Eye (tissue), 1 donor: ENCODE results near the gene ABCA13.
A peak's percentile ranks its signal among the peaks of the same experiment; 100 is the strongest.

ENCODE experiments used
- DNase-seq: peaks from one replicate; pipeline ENCODE4 v3.0.0-alpha.2; 2015

Gene ABCA13

DNA sequence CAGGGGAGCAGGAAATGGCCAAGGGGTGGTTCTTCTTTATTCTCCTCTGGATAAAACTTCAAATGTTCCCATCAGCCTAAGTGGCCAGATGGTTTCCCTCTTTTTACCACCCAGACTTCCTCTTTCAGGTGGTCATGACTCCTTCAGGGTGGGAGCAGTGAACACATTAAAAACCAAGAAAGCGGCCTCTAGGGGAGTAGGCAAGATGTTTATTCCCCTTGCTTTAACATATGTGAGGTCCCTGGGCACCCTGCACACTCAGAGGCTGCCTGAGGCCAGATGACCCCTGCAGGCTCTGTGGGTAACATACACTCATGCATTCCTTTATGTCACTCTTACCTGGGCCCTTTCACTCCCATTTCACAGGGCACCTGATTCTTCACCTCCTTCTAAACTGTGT, 357.4 kb downstream of the ABCA13 start:
- no peak for DNase-seq

DNA sequence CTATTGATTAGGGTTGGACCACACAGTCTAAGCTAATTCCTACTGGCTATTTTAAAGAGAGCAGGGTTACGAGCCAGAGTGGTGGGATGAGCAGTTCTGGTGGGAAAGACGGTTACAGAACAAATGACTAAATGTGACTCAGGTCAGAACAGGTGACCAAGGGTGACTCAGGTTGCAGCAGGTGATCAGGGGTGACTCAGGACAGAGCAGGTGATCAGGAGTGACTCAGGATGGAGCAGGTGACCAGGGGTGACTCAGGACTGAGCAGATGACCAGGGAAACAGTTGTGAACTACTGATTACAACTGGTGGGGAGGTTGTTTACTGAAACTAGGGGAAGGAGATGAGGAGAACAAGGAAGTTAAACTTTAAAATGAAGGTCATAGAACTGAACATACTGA, 366.3 kb downstream of the ABCA13 start:
- DNase-seq = no peak

DNA sequence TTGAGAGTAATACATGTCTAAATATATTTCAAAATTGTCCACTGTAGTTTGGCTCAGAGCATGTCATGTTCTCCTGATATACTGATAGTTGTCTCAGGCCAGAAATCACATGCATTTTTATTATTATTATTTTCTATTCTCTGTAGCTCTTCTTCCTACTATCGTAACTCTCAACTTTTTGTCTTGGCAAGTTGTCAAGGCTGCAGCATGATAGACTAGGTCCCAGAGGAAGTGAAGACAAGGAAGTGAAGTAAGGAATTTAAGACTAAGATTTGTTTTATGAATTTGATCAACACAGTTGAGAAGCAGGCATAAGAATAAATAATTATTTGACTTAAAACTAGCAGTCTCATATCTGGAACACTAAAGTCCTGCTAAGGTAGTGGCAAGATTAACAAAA, 369.5 kb downstream of the ABCA13 start:
- DNase-seq = no peak

DNA sequence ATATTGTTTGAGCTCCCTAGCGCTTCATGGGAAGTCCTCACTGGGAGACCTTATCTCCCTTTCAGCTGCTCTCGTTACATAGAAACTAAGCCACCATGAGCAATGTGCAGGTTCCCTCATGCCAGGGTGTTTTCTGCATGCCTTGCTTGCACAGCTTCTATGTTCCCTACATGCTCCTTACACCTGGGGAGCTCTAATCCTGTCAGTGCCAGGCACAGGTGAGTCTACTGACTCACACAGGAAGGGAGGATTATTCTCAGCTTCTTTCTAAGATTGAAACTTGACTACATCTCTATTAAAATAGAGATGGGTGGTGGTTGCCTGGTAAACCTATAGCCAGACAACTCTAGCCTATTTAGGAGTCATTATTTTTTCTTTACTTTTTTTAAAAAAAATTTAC, 377.4 kb downstream of the ABCA13 start:
- no peak for DNase-seq

DNA sequence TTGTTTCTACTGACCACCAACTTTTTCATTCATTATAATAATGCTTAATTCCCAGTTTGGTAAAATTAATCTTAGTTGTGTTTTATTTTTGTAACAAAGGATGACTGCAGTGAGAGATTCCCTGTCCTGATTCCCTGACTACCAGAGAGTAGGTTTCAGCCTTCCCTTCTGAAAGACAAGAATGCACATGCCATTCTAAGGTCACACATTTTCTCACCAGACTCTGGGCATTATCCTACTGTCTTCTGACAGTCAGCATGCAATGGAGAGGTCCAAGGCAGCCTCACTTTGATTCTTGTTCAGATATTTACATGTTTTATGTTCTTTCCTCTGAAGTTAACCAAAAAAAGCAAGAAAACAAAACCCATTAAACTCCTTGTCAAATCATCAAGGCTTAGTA, 380.4 kb downstream of the ABCA13 start:
- DNase-seq = no peak

DNA sequence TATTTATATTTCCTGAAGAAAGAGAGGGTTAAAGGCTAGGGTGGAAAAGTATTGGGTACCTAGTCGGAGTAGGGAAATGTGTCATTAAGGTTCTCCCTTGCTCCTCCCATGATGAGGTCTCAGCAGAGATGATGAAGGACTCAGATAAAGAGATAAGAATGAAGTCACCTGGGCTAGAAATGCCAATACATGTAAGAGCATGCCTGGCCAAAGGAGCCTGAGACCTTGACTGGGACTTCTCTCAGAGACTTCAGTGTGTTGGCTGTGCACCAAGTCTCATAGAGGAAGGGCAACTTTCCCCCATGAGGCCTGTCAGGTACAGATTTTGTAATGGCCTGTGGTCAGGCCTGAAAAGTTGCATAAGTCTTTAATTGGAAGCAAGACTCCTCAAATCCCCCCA, 392.1 kb downstream of the ABCA13 start:
- no peak for DNase-seq

DNA sequence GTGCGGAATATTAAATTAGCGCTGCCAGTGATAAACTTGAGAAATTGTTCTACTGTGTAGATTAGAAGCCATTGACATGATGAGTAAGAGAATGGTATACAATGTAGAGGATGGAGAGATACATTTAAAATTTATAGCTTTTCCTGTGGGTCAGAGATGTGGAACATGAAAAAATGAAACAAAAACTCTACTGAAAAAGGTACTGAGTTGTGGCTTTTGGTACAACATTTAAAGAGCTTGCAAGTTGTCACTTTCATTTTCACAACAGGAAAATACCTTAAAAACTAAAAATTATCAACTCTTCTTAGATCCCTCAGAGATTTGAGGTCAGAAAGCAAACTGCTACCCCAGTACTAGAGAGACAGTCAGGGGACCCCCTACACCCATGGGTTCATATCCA, 404.3 kb downstream of the ABCA13 start:
- no peak for DNase-seq

DNA sequence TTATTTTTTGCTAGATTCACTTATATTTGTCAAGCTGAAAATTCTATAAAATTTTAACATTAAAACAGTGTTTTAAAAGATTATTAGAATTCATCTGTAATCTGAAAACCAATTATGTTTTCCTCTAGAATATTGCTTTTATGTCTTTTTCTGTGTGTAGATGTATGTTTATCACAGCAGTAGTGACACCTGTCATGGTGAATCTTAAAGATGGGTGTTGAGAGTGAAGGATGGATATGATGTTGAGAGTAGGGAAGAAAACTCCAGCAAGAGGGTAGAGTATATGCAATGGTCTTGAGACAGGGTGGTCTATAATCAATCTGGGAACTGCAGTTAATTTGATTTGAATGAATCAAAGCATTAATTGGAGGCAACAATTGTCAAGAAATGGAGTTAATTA, 416.2 kb downstream of the ABCA13 start:
- DNase-seq = no peak

DNA sequence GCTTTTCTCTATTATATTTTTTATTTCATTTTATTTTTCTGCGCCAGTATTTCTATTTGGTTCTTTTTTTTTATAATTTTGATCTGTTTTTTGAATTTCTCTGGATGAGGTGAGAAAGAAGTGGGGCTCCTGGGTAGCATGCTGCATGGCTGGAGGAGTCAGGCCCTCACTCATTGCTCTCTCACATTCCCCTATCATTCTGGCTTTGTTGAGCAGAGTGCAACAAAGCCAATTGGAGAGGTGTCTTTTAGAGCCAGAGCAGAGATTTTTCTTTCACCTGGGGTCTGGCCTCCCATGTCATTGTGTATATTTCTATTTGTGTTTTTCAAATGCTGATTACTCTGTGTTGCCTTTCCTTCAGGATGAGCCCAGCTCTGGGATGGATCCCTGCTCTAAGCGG, 423.1 kb downstream of the ABCA13 start:
- no peak for DNase-seq

DNA sequence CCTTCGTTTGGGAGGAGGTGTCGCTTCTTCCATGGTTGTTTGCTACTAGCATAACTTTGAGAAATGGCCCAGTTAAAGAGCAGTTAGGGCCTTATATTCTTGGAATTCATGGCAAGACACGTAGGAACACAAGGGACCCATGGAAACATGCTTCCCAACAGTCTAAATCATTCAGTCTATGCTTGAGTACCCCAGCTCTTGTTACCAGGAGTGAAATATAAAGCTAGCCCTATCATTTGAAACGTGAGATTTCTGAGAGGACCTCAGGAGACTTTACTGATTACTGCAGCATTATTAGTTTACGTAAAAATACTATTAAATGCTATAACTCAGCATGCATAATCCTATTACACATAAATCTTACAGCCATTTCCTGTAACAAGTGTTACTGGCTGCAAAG, 424.5 kb downstream of the ABCA13 start:
- DNase-seq = peak; percentile 4

DNA sequence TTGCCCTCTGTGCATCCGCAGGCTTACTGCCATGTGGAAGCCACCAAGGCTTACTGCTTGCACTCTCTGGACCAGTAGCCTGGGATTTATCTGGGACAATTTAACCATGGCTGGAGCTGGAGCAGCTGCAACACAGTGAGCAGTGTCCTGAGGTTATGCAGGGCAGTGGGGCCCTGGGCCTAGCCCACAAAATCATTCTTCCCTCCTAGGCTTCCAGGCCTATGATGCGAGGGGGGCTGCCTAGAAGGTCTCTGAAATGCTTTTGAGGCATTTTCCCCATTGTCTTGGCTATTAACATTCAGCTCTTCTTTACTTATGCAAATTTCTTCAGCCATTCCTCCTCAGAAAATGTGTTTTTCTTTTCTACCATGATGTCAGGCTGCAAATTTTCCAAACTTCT, 439.4 kb downstream of the ABCA13 start:
- no peak for DNase-seq

DNA sequence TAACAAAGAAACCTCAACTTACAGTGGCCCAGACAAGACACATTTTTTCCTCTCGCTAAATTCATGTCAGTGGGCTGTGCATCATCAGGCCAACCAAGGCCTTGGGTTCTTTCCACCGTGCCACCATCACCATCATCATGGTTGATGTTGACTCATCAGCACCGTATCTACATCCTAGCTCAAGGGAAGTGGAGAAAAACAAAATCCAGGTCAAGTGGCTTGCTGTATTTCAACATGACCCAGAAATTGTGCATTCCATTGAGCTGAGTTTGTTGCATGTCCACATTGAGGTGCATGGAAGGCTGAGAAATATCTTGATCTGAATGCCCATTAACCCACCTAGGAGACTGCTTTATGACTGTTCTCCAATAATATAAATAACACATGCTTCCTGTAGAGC, 440.7 kb downstream of the ABCA13 start:
- no peak for DNase-seq

DNA sequence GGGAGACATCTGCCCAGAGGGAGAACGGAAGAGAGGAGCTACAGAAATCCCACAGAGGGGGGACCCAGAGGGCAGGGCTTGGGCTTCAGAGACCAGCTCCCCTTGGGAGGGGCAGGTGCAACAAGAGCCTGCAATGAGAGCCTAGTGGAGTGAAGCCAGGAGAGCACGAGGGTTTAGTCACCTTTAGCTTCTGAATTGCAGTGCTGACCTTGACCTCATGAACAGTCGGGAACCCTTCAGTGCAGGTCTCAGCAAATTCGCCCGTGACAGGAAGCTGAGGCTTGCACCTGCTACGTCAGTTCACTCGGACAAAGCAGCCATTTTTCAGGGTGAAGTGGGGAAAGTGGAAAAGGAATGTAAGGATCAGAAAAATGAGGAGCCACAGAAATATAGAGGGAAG, 446.2 kb downstream of the ABCA13 start:
- DNase-seq = no peak

DNA sequence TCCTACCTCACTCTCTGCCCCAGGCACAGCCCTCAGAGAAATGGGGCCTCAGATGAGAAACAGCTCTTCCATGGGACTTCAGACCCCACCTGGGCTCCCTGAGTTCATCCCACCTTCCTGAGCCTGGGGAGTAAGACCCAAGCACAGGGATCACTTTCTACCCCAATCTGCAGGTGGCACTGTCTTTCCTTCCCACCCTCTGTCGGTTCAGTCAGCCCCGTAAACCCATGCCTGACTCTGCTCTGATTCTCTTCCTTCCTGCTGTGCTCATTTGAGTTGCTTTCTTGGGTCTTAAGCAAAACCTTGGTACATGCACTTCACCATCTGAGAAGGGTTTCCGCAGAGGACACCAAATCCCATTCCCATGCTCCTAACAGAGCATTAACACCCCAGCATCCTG, 446.7 kb downstream of the ABCA13 start:
- DNase-seq = no peak

DNA sequence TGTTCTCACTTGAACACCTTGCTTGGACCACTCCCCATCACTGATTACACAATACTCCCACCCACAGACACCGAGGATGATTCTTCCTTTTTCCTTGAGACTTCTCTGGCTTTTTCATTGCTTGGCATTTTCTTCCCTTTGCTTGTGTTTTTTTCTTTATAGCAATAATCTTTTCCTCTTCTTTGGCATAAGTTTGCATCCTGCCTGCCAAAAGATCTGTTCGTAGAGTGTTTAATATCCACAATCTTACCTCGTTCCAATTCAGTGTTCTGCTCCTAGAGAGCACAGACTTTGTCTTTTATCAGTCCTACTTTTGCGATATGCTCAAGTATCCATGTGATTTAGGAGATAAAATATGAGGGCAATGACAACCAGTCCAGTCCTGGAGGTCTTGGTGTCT, 449.8 kb downstream of the ABCA13 start:
- peak; percentile 12 for DNase-seq

DNA sequence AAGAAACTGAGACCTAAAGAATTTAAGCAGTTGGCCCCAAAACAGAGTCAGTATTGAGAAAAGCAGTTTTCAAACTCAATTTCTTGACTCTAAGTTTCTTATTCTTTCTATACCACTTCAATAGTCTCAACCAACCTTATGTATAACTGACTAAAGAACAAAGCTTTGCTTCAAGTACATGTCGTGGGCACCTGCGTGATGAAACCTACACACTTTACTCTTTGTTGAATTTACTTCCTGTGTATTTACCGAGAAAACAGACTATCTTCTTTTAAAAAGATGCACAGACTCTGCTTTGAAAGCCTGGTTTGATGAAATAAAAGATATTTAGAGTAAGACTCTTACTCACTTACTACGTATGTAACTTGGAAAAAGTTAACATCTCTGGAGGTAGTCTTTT, 455.9 kb downstream of the ABCA13 start:
- no peak for DNase-seq

DNA sequence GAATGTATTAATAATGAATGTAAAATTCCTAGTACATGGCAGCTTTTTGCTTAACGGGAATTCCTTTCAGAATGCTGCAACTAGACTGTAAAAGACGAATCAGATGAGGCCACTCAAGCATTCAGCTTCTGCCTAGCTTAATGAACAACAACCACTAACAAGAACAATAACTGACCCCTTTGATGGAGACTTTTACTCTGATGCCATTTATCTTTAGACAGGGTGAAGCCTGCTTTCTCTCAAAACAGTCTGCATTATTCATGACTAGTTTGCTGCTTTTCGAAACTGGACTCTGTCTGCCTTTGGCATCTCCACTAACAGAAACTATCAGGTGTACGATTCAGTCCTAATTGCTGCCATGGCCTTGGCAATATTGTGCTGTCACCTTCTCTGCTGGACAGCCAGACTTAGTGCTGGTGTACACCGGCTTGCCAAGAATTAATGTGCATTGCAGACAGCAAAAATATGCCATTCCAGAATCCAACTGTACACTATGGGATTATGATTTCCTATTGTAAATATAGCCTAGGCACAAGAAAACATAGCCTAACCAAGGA, 457.6 kb downstream of the ABCA13 start:
- peak; percentile 66 for DNase-seq

DNA sequence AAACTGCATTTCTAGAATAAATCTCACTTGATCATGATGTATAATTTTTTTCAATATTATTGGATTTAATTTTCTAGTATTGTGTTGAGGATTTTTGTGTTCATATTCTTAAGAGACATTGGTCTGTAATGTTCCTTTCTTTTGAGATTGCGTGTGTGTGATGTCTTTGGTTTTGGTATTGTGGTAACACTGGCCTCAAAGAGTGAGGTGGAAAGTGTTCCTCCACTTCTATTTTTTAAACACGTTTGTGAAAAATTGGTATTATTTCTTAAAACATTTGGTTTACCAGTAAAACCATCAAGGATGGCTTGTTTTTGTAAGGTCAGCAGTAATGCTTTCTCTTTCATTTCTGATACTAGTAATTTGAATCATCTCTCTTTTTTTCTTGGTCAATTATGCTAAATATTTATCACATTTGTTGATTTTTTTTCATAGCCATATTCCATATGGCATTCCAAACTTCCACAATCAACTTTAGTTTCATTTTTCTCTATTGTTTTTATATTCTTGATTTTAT, 462.9 kb downstream of the ABCA13 start:
- no peak for DNase-seq

DNA sequence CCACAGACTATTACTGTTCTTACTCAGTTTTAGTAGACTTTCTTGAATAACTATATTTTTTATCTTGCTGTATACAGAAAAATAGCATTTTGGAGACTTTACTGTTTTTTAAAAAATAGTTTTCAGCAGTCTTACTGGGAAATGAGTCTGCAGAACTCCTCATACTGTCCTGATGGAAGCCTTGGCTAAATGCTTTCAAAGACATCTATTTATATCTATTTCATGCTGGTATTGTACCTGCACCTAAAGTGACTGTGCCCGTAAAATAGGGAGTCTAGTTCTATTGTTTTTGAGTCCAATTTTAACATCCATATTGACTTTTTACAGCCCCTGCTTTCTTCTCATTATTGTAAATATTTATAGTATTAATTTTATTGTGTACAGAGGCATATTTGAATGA, 464.5 kb downstream of the ABCA13 start:
- no peak for DNase-seq

DNA sequence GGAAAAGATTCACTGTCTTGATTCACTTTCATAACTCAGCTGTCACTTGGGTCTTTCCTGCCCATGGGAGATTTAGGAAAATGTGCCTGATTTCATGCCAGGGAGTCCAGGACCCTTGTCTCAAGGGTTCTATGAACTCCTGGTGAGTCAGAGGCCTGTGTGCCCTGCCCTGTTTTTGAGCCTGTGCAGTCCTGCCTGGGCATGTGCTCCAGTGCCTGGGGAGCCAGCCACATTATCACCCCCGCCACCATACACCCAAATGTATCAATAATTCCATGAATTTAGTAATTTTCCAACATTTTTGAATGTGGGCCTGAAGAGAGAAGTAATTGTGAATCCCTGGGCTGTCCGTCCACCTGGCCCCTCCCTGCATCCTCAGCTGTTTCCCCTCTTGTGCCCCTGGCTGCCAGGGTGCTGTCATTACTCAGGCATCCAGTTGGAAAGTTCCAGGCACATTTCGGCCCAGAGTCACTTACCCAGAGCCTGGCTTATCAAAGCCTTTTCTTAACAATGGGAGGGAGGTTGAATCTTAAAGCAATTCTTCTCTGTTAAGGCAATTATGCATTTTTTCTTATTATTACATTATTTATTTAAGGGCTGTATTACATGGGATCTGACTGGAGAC, 465.2 kb downstream of the ABCA13 start:
- peak; percentile 16 for DNase-seq

DNA sequence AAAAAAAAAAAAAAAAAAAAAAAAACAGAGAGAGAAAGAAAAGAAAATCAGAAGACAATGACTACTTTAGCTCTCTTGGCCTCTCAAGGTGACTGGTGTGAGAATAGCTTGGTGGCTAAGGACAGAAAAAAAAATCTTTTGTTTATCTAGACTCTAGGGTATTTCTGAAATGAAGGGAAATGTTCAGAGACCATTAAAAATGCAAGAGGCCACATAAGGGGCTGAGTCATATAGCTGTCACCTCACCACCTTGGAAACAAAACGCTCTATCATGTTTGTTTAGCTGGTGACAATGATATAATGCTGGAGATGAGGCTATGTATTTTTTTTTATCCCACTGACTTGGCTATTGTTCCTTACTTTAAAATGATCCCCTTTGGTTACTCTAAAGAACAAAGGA, 466.1 kb downstream of the ABCA13 start:
- DNase-seq = peak; percentile 46

DNA sequence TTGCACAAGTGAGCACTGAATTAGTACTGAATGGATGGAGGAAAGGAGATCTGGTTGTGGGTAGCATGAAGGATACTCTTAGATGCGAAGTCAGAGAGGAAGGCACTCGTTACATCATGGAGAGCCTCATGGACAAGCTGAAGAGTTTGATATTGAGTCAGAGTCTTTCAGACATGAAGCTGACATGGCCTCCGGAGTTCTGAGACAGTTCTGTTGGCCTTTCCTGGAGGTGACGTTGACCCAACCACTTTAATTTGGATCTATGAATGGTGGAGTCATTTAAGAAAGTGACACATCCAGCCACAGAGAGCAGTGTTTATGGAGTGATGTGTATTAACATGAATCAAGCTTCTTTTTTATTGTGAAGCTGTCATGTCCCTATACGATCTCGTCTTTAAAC, 466.8 kb downstream of the ABCA13 start:
- no peak for DNase-seq

DNA sequence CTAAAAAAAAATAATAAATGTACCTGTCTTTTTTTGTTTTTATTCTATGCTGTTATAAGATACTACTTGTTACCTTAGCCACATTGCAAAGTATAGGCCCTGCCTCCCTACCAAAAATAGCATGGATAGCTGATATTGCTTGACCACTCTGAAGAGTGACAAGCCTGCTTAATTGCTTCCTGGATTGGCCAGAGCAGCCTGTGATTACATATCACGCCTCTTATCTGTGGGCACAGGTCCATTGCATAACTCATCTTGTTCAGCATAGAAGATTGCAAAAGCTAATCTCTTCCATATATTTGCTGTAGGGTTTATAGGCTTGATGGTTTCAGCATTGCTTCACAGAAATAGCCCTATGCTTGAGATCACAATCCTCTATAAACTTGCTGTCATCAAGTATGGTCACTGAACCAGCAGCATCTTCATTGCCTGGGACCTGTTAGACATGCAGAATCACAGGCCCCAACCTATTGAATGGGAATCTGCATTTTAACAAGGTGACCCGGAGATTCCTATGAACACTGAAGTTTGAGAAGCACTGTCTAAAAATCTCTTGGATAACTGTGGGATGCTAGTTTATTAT, 472.3 kb downstream of the ABCA13 start:
- no peak for DNase-seq

DNA sequence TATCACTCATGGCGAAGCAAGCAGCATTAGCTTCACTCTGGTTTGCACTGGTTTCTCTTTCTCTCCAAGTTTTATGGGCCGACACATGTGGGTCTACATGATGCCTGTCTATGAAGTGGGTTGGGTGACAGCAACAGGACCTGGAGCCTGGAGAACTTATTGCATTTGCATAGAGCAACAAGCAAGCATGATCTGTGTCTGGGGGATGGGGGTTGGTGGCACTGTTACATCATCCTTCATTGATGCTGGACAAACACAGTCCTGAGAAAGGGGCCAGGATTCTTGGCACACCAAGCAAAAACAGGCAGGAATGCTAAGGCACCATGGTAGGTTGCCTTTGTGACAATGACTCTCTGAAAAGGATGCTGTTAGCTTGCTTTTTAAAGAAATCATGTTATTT, 486.9 kb downstream of the ABCA13 start:
- DNase-seq = no peak

DNA sequence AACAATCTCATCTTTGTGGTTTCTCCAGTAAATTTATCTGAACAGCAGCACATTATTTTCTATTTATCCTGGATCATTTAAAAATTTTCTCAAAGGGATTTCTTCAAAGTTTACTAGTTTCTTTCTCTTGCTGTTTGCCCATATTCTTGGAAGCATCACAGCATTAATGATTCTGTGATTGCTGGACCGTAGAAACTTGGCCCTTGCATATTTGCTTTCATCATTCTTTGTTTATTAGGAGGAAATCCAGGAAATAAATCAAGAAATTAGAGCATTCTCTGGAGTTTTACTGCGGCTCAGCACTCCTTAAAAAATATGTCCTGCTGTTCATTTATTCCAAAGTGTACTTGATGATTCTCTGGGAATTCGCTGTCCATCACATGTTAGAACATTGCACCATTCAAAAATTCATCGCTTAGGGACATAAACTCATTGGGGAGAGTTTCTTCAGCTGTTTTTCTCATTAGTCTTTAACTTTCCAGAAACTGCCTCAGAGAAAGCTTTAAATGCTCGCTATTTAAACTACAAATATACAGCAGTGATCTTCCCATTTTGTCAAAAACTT, 489.1 kb downstream of the ABCA13 start:
- no peak for DNase-seq
